ENCODE results near the gene CST9. TPM values are rescaled to one million over a fixed set of nuclear protein-coding genes. Genes with fewer than 3 reads are reported as not detected.
A peak's percentile ranks its signal among the peaks of the same experiment; 100 is the strongest.
"Not testable (repeated sequence)": the region's sequence is repeated elsewhere in the genome, so short reads cannot be mapped to it uniquely, and the experiment has no call there.

Gene CST9
- total RNA-seq, 1 donor from 2014 or later = not detected

- Mint-ChIP-seq H3K36me3 (peaks cover 4% of the 10 kb centered on the region), H3K4me1 (ENCODE audit: unreplicated experiment) (peaks cover 8% of the 10 kb centered on the region), H3K4me3 (no peak overlapping the region), H3K27me3 (peaks cover 6% of the 10 kb centered on the region), H3K9me3 (peaks cover 4% of the 10 kb centered on the region), H3K27ac (no peak overlapping the region)
- no peak for TF ChIP-seq CTCF (conservative IDR thresholded peaks at IDR 0.05)
- DNase-seq (ENCODE audit: extremely low spot score, unreplicated experiment) = no peak
Observed at GRCh38 chr20:23624324-23624691, 18.6 kb upstream of the CST9 start.

GRCh38 chr20:23623666-23624323, 18.1 kb upstream of the CST9 start:
- H3K36me3 Mint-ChIP-seq = peaks cover 3% of the 10 kb centered on the region
- no peak overlapping the region for H3K4me3 Mint-ChIP-seq
- no peak overlapping the region for H3K27ac Mint-ChIP-seq
- peaks cover 6% of the 10 kb centered on the region for H3K27me3 Mint-ChIP-seq
- peaks cover 6% of the 10 kb centered on the region for H3K4me1 Mint-ChIP-seq (ENCODE audit: unreplicated experiment)
- no peak for DNase-seq (ENCODE audit: extremely low spot score, unreplicated experiment)
- peaks cover 3% of the 10 kb centered on the region for H3K9me3 Mint-ChIP-seq
- no peak for TF ChIP-seq CTCF (conservative IDR thresholded peaks at IDR 0.05)

- peak overlapping the region; percentile 62 for H3K27ac Mint-ChIP-seq
- H3K9me3 Mint-ChIP-seq = no peaks in the 10 kb centered on the region
- no peaks in the 10 kb centered on the region for H3K36me3 Mint-ChIP-seq
- no peak for DNase-seq (ENCODE audit: extremely low spot score, unreplicated experiment)
- peaks cover 4% of the 10 kb centered on the region for H3K4me1 Mint-ChIP-seq (ENCODE audit: unreplicated experiment)
- TF ChIP-seq CTCF (conservative IDR thresholded peaks at IDR 0.05) = no peak
- no peak overlapping the region for H3K4me3 Mint-ChIP-seq
- peaks cover 12% of the 10 kb centered on the region for H3K27me3 Mint-ChIP-seq
Observed at GRCh38 chr20:23622839-23623343, 17.2 kb upstream of the CST9 start.

- not testable (repeated sequence) for H3K36me3 Mint-ChIP-seq; H3K4me3 Mint-ChIP-seq; H3K27ac Mint-ChIP-seq; DNase-seq (ENCODE audit: extremely low spot score, unreplicated experiment); H3K9me3 Mint-ChIP-seq; H3K4me1 Mint-ChIP-seq (ENCODE audit: unreplicated experiment)
- H3K27me3 Mint-ChIP-seq = peaks cover 15% of the 10 kb centered on the region
Observed at GRCh38 chr20:23622401-23622800, 16.7 kb upstream of the CST9 start.

- H3K4me1 Mint-ChIP-seq (ENCODE audit: unreplicated experiment); H3K36me3 Mint-ChIP-seq; H3K27ac Mint-ChIP-seq; H3K9me3 Mint-ChIP-seq; H3K4me3 Mint-ChIP-seq: not testable (repeated sequence)
- H3K27me3 Mint-ChIP-seq = peaks cover 21% of the 10 kb centered on the region
- DNase-seq (ENCODE audit: extremely low spot score, unreplicated experiment) = peak; percentile 57
Observed at GRCh38 chr20:23620670-23621386, 15.1 kb upstream of the CST9 start.

- H3K27me3 Mint-ChIP-seq = peaks cover 15% of the 10 kb centered on the region
- H3K4me3 Mint-ChIP-seq = no peak overlapping the region
- no peak for TF ChIP-seq CTCF (conservative IDR thresholded peaks at IDR 0.05)
Observed at GRCh38 chr20:23614163-23614562, 8.4 kb upstream of the CST9 start.

More at GRCh38 chr20:23614163-23614562, 8.4 kb upstream of the CST9 start:
- DNase-seq (ENCODE audit: extremely low spot score, unreplicated experiment) = no peak
- H3K9me3 Mint-ChIP-seq = peaks cover 4% of the 10 kb centered on the region
- H3K27ac Mint-ChIP-seq = no peak overlapping the region
- no peaks in the 10 kb centered on the region for H3K36me3 Mint-ChIP-seq
- H3K4me1 Mint-ChIP-seq (ENCODE audit: unreplicated experiment) = no peaks in the 10 kb centered on the region
